HG02642 (cell line): Measurements from ENCODE around the gene MAP3K19.
"Not testable (repeated sequence)": the region's sequence is repeated elsewhere in the genome, so short reads cannot be mapped to it uniquely, and the experiment has no call there.

Experiments used
- ATAC-seq: cut with Tn5 transposase; IDR thresholded peaks from one replicate; pipeline ENCODE4 v1.9.1; 2021; ENCODE audit warnings: mild to moderate bottlenecking; ENCODE audit not compliant: unreplicated experiment, poor library complexity

Gene MAP3K19, protein sequence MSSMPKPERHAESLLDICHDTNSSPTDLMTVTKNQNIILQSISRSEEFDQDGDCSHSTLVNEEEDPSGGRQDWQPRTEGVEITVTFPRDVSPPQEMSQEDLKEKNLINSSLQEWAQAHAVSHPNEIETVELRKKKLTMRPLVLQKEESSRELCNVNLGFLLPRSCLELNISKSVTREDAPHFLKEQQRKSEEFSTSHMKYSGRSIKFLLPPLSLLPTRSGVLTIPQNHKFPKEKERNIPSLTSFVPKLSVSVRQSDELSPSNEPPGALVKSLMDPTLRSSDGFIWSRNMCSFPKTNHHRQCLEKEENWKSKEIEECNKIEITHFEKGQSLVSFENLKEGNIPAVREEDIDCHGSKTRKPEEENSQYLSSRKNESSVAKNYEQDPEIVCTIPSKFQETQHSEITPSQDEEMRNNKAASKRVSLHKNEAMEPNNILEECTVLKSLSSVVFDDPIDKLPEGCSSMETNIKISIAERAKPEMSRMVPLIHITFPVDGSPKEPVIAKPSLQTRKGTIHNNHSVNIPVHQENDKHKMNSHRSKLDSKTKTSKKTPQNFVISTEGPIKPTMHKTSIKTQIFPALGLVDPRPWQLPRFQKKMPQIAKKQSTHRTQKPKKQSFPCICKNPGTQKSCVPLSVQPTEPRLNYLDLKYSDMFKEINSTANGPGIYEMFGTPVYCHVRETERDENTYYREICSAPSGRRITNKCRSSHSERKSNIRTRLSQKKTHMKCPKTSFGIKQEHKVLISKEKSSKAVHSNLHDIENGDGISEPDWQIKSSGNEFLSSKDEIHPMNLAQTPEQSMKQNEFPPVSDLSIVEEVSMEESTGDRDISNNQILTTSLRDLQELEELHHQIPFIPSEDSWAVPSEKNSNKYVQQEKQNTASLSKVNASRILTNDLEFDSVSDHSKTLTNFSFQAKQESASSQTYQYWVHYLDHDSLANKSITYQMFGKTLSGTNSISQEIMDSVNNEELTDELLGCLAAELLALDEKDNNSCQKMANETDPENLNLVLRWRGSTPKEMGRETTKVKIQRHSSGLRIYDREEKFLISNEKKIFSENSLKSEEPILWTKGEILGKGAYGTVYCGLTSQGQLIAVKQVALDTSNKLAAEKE (N-terminal part only)

DNA sequence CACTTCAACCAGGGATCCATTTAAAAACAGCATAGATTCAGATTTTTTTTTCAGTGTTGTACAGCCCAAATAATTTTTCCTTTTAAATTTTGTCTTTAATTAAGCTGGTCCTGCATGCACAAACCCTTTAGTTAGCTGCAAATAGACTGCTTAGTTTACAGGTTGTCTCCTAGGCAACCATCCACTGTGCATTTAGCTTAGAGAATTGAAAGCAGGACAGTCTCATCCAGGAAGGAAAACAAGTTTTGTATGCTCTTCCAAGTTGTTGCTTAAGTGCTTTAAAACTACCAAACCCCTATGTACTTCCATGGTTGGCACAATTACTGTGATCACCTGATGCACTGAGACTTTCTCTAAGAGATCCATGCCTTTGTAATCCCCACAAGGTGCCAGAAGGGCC is at the start of gene MAP3K19:
Gene MAP3K19 (minus strand): TSS at position 148 of the 400 bp plus-strand sequence. CDS start 22,800 bp downstream, outside the sequence.
- no peak for ATAC-seq

DNA sequence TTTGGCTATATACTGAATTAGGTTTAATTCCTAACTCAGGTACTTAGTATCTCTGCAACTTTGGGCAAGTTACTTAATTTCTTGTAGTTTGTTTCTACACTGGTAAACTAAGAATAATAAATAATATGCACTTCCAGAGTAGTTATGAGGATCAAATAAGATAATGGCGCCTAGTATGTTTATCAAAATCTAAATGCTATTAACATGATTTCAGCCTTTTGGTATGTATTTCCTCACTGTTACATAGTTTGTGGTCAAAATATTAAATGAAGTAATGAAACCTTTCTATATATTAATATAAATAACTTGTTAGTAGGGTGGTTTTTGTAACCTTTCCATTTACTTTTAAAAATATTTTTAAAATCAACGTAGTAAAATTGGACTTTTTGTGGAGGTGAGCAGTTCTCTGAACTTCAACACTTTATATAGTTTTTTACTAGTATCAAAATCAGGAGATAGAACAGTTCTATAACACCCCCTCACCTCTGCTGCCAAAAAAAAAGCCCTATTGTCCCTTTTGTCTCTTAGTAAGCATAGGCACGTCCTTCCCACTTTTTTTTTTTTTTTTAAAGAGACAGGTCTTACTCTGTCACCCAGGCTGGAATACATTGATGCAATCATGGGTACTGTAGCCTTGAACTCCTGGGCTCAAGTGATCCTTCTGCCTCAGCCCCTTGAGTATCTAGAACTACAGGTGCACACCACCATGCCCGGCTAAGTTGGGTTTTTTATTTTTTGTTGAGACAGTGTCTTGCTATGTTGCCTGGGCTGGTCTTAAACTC is 49.6 kb upstream of the MAP3K19 start:
- no peak for ATAC-seq

DNA sequence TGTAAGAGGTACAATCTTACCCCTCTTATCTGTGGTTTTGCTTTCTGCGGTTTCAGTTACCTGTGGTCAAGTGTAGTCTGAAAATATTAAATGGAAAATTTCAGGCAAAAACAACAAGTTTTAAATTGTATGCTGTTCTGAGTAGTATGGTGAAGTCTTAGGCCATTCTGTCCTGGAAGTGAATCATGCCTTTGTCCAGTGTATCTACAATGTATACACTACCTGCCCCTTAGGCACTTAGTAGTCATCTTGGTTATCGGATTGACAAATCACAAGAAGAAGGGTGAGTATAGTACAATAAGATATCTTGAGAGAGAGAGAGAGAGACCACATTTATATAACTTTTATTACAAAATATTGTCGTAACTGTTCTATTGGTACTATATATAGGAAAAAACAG is 48.3 kb upstream of the MAP3K19 start:
- ATAC-seq, result no peak

DNA sequence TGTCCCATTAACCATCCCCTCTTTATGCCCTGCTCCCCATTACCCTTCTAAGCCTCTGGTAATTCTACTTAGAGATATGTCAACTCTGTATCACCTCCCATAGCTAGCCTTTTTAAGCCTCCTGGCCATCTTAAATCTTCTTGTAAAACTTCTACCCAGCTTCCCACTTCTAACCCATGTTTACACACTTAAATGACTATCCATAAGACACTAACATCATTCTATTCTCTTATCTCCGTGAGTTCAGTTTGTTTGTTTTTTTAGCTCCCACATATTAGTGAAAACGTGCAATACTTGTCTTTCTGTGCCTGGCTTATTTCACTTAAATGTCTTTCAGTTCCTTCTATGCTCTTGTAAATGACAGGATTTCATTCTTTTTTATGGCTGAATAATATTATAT is 47.3 kb upstream of the MAP3K19 start:
- no peak for ATAC-seq

DNA sequence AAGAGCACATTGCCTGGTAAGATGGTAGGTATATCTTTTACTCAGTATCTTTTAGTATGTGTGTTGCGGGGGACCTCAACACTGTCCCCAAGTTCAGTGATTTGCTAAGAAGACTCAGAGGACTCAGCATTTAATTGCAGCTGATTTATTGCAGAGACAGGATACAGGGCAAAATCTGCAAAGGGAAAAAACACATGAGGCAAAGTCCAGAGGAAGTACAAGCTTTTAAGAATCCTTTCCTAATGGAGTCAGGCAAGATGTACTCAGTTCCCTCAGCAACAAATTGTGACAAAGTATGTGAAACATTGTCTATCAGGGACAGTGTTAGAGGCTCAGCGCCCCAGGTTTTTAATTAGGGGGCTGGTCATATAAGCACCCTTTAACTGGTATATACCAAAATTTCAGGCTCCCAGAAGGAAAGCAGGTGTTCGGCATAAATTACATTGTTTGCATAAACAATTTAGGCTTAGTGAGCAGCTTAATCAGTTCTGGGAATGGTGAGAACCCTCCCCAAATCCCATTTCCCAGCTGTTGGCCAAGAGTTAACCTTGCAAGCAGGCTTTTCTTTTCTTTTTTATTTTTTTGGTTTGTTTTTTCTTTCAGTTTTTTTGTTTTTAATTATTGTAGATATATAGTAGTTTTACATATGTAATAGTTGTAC is 46.6 kb upstream of the MAP3K19 start:
- no peak for ATAC-seq

DNA sequence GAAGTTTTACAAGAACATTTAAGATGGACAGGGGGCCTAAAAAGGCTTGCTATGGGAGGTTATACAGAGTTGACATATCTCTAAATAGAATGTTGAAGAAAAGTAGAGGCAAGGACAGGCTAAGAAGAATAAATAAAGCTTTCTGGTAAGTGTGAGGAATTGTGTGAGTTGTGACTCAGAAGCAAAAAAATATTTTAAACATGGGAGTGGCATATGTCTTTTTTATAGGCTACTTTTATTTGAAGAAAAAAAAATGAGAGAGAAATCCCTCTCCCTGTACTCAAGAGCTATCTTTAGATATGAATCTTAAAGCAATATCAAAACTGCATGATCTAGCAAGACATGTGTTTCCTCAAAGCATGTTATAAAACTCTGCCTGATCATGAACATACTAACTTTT is 45.9 kb upstream of the MAP3K19 start:
- ATAC-seq, result no peak

DNA sequence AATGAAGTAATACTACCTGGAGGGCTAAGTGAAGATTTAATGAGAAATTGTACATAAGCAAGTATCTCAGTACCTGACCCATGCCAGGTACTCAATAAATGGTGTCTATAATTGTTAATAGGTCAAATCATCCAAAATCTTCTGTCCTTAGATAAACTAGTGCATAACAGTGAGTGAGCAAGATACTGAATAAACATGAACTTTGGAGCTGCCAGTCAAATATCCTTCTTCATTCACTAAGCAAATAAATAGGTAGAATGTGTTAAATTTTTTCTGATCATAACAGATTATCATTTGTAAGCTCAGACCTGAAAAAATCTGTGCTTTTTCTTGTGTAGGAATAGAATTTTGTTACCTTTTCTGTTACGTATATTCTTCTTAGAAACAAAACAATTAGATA is 44.4 kb upstream of the MAP3K19 start:
- ATAC-seq, result no peak

DNA sequence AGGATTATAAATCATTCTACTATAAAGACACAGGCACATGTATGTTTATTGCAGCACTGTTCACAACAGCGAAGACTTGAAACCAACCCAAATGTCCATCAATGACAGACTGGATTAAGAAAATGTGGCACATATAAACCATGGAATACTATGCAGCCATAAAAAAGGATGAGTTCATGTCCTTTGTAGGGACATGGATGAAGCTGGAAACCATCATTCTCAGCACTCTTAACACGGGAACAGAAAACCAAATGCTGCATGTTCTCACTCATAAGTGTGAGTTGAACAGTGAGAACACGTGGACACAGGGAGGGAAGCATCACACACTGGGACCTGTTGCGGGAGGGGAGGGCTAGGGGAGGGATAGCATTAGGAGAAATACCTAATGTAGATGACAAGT is 42.4 kb upstream of the MAP3K19 start:
- ATAC-seq, result not testable (repeated sequence)

DNA sequence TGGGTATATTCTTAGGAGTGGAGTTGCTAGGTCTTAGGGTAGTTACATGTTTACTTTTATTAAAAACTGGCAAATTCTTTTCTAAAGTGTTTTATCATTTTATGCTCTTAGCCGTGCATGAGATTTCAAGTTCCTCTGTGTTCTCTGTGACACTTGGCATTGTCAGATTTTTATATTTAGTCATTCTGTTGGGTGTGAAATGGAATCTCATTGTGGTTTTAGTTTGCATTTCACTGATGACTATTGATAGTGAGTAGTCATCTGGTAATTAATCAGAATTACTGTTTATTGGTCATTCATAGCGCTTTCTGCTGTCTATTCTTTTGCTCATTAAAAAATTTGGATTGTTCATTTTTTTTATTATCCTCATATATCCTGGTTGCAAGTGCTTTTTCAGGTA is 39.0 kb upstream of the MAP3K19 start:
- no peak for ATAC-seq

DNA sequence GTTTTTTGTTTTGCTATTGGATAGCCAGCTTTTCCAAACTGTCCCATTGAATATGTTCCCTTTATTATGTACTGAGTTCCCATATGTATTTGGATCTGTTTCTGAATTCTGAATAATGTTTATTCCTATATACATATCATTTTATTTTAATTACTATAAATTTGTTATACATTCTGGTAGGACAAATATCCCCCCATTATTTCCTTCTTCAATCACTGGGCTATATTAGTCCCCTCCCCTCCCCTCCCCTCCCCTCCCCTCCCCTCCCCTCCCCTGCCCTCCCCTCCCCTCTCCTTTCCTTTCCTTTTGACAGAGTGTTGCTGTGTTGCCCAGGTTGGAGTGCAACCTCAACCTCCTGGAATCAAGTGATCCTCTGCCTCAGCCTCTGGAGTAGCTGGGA is 31.2 kb upstream of the MAP3K19 start:
- no peak for ATAC-seq

DNA sequence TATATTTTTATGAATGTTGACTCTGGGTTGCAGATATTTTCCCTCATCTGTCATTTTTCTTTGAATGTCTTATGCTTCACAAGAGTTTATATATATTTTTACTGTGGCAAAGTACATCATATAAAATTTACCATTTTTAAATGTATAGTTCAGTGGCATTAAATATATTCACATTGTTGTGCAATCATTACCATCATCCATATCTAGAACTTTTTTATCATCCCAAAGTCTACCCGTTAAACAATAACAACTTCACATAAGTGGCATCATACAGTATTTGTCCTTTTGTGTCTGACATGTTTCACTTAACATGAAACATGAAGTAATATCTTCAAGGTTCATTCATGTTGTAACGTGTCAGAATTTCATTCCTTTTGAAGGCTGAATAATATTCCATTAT is 29.3 kb upstream of the MAP3K19 start:
- ATAC-seq, result no peak

DNA sequence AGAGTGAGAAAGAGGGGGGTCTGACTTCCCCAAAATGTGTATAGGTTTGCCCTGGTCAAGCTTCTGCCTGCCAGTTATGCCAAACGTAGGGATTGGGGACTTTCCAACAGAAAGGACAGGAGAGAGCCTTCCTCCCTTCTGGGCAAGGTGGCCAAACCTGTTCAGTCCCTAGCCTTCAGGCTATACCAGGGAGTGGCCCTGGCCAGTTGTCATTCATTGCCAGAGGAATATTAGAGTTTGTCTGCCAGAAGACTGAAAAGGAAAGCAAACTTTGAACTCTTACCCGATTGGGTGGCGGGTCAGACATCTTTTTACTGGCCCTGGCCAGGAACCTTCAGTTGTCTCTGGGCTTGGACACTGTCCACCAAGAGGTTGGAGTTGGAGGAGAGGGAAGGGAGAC is 27.0 kb upstream of the MAP3K19 start:
- ATAC-seq, result no peak

DNA sequence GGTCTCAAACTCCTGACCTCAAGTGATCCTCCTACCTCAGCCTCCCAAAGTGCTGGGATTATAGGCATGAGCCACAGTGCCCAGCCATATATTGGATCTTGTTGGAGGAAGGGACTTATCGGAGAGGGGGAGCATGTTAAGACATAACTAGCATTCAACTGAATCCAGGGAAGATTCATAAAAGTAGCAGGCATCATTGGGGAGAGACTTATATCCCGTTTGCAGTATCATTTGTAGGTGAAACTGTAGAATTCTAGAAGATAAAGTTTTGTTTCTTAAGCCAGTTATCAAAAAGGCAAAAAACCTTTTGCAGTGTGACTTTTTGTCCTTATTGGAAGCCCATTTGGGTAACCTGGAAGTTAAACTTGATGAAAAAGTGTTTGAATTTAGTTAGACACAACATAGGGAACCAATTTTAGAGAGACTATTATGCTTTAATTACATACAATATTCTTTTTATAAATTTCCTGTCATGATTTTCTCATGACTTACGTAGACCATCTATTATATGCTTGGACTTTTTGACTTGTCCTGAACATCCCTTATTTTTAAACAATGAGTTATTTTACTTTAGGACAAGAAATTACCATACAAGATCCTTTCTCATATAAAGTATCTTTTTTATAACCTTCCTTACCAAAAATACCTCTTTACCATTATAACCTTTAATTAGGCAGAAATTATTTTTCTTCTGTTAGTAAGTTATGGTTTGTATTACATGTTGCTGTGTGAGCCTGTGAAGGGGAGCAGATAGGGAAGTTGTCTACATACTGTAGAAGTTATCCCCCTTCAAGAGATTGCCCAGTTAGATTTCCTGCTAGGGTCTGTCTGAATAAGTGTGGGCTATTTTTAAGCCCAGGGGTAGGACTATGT is 25.1 kb upstream of the MAP3K19 start:
- ATAC-seq, result no peak

DNA sequence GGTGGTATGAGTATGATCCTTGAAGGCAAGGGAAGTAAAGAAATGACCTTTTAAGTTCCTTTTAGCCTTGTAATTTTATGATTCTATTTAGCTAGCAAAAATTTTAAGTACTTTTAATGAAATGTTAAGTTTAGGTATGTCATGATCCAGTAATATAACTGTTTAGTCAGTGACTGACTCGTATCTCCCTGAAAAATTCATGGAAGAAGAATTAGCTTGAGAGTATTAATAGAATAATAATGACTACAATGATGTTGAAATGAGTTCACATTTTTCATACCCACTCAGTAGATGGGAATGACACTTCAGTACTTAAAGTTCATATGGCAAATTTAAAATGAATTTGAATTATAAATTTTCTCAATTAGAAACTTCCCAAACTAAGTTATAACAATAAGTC is 19.5 kb upstream of the MAP3K19 start:
- ATAC-seq, result no peak

DNA sequence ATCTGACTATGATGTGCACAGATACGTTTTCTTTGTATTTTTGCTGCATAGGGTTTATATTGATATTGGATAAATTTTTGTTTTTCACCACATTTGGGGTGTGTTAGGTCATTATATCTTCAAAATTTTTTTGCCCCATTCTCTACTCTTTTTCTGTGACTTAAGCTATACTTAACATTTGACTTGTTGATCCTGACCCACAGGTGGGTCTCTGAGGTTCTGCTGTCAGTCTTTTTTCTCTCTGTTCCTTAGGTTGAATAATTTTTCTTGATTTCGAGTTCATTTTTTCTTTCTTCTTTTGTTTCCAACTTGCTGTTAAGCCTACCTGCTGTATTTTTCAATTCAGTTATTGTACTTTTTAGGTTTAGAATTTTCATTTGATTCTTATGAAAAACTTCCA is 16.9 kb upstream of the MAP3K19 start:
- ATAC-seq, result no peak

DNA sequence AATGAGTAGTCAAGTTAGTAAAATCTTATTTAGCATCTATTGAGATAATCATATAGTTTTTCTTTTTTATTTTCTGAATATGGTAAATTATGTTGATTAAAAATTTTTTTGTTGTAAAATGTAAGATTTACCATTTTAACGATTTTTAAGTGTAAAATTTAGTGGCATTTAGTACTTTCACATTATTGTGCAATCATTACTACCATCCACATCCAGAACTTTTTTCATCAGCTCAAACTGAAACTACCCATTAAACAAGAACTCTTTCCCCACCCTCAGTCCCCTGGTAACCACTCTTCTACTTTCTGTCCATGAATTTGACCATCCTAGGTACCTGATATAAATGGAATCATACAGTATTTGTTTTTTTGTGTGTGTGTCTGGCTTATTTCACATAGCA is 16.0 kb upstream of the MAP3K19 start:
- ATAC-seq, result no peak

DNA sequence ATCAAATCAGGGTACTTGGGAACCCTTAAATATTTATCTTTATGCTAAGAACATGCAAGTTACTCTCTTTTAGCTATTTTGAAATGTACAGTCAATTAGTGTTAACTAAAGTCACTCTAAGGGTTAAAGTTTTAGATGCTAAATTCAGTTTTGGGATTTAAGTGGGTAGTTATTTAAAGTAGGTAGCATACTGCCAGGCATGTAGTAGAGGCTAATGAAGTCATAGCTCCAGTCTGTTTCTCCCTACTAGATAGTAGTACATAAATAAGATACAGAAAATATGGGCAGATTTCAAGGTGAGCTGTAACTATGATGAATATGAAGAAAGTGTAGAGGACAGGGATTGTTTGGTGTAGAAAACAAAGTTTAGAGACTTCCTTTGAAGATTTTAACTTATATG is 12.3 kb upstream of the MAP3K19 start:
- no peak for ATAC-seq

DNA sequence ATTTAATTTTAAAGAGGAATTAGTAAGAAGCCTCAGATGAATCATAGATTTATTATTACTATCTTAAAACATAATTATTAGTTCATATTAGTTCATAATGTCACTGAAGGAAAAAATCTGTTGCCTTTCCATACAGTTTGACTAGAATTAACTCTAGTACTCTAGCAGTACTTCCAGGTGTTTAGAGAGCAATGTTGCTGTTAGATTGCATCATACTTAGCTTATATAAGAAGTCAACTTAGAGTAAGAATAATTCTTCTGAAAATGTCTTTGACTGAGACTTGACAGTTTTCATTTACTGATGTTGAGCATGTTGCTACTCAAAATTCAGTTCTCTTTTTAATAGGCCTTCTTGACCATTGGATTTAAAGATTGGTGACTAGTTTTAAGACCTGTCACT is 9.5 kb upstream of the MAP3K19 start:
- no peak for ATAC-seq
